ENCODE measurements around the gene SRGAP1.
"Not testable (repeated sequence)": the region's sequence is repeated elsewhere in the genome, so short reads cannot be mapped to it uniquely, and the experiment has no call there.

Gene SRGAP1

DNA sequence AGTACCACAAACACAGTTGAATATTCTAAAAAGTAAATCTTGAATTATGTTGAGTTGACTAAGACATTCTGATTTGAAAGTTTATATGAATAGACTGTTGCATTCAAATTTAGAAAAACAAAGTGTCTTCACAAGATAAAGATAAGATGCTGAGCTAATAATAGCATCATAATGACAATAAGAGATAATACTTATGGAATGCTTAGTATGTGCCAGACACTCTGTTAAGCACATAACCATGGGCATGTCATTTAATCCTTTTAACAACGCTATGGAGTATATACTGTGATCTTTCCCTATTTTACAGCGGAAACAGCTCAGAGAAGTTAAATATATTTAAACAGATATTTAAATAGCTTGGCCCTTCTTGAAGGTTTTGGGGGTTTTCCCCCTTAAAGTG lies 163.4 kb downstream of the SRGAP1 start:
- DNase-seq (ENCODE audit: low read depth), result no peak

DNA sequence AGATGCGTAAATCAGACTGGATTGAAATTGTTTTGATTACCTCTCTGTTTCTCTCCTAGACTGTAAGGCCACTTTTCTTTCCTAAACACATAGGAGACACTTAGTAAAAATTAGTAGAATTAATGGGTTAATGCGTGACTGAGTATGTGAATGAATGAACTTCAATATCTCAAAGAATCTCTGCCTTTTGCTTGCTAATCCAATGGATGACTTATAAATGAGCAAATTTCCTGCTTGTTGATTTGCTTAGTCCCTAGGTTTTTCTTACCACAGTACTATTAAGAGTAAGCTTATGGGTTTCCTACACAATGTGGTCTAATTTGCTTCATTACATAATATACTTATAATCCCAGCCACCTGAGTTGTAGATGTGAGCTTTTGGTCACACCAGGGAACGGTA lies 164.1 kb downstream of the SRGAP1 start:
- no peak for DNase-seq (ENCODE audit: low read depth)

DNA sequence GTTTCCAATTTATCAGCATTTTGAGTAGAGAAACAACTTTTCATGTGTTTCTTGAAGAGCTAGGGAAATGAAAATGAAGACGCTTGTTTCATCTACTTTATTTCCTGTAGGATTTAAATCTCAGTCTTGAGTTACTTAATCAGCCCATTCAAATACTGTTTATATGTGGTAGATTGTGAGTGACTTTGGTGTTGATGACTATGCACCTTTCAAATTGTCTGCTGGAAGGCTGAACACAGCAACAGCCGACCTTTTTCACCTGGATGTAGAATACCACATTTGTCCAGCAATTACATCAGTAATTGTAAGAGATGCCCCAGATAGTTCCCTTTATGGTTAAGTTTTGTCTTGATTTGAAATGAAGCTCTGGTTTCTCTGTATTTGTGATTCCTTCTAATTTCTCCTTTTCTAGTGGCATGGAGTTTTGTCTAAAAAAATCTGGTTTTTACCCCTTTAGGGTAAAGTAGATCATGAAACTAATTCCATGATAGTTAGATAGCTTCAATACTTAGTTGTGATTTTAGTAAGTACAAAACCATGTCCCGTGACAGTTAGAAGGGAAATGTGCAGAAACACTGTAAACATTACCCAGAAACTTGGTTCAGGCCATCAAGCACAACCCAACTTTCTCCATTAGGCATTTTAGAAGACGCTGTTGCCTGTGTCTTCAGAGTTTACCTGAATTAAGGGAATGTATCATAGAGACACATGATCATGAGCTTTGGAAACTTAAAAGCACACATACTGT lies 165.0 kb downstream of the SRGAP1 start:
- DNase-seq (ENCODE audit: low read depth), result no peak

DNA sequence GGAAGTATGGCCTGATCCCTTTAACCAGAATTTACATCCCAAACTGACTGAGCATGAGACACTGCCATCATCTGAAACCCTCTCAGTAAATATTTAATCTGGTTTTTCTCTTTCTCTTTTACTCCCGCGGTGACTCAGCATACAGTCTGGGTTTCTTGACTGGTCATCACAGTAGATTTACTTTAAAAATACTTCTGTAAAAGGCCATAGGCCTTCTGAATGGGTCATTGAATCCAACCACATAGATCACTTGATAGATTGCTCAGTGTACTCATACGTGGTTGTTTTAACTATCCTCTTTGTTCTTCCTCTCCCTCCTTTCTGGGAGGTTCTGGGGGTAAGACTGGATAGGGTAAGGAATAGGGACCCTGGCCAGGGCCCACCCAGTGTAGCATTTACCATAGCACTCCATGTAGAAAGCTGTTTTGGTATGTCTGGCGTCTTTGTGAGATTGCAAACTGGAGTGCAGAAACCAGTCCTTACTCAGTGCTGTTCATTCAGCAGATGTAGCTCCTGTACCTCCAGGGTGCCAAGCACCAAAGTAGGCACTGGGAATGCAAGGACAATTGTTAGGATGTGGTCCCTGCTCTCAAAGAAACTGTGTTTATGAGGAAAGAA lies 165.7 kb downstream of the SRGAP1 start:
- no peak for DNase-seq (ENCODE audit: low read depth)

DNA sequence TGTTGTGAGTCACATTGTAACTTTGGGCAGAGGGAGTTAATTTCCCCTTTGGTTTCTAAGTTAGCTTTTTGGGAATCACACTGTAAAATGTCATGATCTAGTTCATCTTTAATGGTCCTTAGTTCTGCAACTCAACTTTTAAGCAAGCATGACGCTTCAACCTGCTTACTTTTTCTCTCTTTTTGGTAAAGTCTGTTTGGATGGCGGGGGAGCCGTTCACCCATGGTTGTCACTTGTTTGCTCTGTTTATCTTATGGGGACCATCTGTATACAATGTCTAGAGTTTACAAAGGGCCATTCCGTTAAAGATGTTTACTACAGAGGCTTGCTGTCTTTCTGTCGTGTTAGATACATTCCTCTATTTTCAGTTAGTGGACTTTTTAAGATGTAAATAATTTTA lies 172.0 kb downstream of the SRGAP1 start:
- no peak for DNase-seq (ENCODE audit: low read depth)

DNA sequence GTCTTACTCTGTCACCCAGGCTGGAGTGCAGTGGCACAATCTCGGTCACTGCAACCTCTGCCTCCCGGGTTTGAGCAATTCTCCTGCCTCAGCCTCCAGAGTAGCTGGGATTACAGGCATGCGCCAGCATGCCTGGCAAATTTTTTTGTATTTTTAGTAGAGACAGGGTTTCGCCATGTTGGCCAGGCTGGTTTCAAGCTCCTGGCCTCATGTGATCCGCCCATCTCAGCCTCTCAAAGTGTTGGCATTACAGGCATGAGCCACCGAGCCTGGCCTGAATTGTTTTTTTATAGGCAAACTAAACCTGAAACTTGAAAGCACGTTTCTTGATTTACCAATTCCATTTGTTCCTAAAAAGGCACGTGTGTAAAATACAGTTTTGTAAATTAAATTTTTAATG lies 173.6 kb downstream of the SRGAP1 start:
- DNase-seq (ENCODE audit: low read depth), result not testable (repeated sequence)

DNA sequence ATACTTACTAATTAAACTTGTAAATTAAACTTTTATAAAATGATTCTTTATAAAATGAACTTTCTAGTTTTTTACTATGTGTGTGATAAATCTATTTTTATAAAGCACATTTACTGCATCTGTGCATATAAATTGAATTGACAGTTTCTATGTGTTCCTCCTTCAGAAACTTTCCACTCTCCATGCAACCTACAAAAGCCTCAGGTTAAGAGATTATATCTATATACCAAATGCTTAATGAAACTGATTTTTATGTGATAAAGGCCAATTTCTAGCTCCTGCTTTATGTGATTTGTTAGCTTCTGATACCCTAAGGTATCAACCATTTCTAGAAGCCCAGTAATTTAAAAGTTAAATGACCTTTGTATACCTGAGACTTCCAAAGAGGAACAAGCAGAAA lies 174.0 kb downstream of the SRGAP1 start:
- no peak for DNase-seq (ENCODE audit: low read depth)

DNA sequence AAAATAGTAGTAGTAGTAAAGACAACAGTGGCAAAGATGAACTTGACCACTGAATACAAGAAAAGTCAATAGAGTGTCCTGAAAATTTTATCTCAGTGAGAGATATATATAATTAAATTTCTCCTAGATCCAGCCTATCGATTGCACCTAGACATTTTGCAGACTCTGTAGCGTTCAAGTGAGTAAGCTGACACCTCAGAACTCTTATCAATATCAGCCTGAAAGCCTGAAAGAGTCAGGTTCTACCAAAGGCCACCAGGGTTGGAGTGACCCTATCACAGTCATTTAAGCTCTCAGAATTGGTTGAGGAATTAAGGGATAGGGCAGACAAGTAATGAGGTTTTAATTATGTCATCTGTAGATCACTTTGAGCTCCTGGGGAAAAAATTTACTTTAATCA lies 174.6 kb downstream of the SRGAP1 start:
- DNase-seq (ENCODE audit: low read depth), result no peak

DNA sequence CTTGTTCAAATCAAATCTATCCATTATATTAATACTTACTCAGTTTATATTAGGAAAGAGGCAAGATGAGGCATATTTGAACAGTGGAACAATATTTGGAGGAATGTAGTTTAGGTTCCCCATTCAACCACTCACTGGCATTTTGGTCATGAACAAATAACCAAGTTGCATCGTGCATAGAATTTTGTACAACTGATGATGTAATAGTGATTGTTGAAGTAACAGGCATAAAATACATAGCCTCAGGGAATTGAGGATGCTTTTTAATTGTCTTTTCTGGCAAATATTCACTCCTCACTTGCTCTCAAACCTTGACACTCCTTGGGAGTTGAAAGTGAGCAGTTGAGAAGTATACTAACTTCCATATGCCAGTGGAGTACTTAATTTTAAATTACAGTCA lies 175.2 kb downstream of the SRGAP1 start:
- DNase-seq (ENCODE audit: low read depth), result no peak

DNA sequence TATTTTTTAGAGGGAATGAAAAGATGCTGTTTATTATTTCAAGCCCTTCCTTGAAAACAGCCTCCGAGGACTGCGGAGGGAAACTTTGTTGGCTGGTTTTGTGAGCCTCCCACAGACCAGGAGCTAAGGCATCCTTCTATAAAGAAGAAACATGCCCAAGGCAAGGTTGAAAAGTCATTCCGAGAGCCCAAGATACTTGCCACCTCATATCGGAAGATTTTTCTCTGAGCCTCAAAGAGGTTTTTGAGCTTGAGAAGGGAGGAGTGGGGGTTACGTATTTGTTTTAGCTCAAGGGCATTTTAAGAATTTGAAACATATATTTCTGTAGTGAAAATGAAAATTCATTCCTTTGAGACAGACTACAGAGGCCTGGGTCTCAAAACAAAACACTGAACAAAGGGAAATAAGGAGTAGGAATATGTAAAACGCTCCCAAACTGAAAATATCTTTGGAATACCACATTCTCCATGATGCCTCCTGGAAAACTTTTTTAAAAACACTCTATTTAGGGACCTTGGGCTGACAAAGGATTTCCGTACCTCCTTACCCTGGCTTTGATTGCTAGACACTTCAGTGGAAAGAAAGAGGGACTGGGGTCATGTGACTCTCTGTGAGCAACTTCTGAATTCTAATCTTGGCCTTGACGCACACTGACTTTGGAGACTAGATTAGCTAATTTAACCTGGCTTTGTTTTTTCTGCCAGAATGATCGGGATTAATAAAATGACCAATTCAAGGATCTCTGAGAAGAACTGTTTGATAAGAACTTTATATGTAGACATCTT lies 180.9 kb downstream of the SRGAP1 start:
- no peak for DNase-seq (ENCODE audit: low read depth)

DNA sequence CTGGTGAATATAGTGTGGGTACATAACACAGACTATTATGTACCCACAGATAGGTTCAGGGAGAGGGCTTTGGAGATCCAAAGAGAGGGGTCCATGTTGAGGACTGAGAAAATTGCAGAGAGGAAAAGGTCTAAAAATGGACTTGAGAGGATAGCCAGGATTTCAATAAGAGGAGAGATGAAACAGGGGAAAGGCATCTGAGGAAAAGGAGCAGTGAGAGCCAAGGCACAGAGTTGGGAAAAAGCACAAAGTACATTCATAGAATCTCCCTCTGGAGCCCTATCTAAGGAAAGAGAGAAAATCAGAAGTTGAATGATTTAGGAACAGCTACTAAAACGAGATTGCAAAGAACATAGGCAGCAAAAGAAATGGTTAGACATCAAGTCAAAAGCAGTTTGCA lies 182.8 kb downstream of the SRGAP1 start:
- no peak for DNase-seq (ENCODE audit: low read depth)

DNA sequence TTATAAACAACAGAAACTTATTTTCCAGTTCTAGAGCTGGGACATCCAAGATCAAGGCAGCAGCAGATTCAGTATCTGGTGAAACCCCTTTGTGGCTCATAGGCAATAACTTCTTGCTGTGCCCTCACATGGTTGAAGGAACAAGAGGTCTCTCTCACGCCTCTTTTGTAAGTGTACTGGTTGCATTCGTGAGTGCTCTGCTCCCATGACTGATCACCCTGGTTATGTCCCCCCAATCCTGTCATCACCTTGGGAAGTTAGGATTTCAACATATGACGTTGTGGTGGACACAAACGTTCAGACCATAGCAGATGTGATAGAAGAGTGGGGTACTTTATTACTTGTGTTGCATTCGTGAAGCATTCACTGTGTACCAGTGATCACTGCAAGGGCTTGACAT lies 184.0 kb downstream of the SRGAP1 start:
- no peak for DNase-seq (ENCODE audit: low read depth)

DNA sequence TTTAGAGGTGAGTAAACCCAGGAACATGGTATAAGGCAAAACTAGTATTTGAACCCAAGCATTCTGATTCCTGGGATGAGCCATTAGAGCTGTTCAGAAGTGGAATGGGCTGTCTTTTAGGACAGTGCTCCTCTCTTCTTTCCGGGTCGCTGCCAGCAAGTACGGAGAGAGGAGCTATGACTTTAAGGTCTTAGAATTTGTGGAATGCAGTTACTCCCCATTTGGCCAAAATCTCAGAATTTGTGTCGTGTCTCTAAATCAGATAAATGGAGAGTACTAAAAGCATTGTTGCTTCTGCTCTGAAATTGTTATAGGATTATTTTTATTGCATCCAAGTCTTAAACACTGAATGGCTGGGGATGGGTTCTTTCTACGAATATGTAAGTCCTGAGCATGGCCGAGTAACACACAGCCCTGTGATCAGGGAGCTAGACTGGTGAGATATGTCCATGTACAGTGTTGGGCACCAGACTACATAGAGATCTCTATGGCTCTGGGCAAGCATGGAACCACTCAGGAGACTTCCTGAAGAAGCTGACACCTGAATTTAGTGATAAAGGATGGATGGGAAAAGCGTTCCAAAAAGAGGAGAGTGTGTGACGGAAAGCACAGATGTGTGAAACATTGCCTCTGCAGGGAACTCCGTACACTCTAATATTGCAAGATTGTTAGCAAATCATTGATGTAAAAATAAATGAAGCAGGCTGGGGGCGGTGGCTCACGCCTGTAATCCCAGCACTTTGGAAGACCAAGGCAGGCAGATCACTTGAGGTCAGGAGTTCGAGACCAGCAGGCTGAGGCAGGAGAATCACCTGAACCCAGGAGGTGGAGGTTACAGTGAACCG lies 184.7 kb downstream of the SRGAP1 start:
- no peak for DNase-seq (ENCODE audit: low read depth)

DNA sequence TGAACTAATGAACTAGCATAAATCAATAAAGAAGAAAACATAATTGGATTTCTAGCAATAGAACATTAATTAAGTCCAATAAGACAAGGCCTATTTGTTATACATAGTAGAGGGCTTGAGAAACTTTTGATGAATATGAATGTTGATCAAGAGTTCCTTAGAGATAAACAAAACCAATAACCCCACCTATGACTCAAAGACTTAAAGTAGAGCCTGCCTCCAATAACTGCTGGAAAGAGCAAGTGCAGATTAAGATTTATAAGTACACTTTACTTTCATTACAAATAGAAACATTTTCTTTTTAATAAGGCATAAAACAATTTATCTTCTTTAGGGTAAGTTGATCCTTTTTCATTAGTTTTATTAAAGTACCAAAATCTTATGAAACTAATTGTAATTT lies 185.7 kb downstream of the SRGAP1 start:
- no peak for DNase-seq (ENCODE audit: low read depth)

DNA sequence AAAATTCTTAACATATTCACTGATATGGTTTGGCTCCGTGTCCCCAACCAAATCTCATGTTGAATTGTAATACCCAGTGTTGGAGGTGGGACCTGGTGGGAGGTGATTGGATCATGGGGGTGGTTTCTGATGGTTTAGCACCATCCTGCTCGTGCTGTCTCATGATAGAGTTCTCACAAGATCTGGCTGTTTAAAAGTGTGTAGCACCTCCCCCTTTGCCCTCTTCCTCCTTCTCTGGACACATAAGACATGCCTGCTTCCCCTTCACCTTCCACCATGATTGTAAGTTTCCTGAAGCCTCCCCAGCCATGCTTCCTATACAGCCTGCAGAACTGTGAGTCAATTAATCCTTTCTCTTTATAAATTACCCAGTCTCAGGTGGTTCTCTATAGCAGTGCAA lies 189.6 kb downstream of the SRGAP1 start:
- not testable (repeated sequence) for DNase-seq (ENCODE audit: low read depth)

DNA sequence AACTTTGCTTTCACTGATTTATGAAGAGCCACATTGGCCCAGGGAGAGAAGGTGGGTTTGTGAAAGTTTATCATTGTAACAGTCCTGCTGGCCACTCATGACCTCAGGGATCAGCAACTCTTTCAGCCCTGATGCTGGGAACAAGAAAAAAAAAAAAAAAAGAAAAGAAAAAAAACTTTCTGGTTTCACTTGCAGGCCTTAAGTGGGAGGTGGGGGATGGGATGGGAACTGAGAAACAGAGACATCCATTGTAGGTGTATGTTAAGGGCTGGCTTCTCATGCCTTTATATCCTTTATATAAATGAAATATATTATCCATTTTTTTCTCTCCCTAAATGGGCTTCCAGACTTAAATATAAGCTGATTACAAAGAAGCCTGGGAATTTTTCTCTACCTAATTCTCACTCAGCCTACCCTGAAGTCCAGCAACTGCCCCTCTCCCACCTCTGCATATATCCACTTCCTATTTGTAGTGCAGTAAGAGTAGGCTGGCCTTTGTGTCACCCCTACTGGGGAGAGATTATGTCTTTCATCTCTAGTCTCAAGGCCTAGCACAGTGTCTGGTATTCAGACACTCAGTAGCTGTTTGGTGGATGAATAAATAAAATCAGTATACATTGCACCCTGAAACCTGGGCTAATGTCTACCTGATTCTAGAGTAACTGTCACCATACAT lies 190.5 kb downstream of the SRGAP1 start:
- DNase-seq (ENCODE audit: low read depth), result no peak

DNA sequence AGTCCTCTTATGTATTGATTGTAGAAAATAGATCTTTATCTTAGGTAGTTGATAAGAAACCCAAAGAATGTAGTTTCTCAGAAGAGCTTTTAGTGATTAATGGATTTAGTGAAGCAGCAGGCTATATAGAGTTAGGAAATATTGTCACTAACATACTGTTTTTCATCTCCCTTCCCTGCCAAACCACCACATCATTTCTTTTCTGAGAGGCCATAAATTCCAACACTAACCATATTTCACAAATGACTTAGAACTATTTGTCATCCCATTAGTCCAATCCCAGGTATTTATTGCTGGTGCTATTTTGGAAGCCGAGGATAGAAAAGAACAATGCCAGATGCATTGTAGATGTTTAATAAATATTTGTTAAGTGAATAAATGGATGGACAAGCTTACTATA lies 191.9 kb downstream of the SRGAP1 start:
- DNase-seq (ENCODE audit: low read depth), result no peak

DNA sequence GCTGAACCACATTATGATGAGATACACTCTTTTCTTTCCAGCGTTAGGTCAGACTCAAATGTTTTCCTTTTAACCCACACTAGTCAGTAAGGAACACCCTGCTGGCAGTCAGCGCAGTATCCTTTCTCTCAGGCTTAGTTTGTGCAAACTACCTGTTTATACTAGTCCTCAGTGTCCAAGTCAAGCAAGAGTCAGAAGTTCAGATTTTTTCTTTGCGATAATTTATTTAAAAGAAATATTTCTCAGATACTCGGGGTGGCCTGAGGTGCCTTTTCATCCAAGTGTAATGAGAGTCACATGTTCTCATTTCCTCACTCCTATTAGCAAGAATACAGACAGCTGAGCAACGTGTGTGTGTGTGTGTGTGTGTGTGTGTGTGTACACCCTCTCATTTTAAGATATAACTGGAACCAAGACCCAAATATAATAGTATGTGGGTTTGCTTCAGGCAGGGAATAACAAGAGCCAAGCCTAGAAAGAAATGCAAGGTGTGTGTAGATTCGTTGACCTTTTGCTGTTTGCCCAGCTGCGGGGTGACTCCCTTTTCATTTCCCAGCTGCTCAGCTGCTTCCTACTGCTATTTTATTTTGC lies 194.9 kb downstream of the SRGAP1 start:
- DNase-seq (ENCODE audit: low read depth), result no peak

DNA sequence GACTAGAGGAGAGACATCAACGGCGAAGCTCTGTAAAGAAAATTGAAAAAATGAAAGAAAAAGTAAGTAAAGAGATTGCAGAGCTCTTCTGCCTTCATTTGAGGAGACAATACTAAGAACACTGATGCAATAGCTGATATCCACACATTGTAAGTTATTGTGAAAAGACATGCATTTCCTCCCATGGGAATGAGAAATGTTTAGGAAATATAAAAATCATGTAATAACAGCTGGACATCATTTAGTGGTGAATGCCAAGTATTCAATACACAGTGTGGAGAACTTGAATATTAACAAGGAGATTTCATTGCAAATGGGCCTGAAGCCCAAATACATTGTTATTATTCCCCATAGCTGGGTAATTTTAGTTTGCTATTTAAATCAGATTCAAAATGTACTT lies 198.4 kb downstream of the SRGAP1 start:
- DNase-seq (ENCODE audit: low read depth), result no peak

DNA sequence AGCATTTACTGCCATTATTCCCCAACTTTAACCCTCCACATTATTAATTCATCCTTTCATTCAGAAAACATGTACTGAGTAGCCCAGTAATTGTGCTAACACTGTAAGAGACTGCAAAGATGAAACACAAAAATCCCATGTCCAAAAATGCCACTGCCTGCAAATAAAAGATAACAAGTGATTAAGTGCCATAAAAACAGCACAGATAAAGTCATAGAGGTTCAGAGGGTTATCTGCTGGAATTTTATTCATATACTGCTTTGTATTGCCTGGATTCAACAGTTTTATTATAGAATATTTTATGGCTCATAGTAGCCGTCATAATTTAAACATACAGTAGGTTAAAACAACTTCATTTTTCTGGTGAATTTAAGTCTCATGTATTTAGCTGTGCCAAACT lies 199.7 kb downstream of the SRGAP1 start:
- DNase-seq (ENCODE audit: low read depth), result no peak

DNA sequence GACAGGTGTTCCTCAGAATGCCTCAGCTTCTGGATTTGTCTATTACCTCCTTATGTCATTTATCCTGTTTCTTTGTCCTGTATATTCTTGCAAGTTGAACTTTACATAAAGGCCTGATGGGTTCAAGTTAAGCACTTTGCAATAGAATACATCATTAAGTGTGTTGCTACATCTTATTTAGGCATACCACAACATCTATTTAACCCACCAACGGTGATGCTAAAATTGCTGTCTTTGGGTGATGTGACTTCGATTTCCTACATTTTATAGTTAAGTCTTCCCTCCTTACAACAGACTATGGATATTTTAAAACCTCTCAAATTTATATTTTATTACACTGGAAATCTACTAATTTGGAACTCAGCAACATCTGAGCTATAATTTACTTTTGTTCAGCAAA lies 206.6 kb downstream of the SRGAP1 start:
- no peak for DNase-seq (ENCODE audit: low read depth)

Data from stimulated activated CD8-positive, alpha-beta memory T cell treated with anti-CD3 and anti-CD28 coated beads, Interleukin-15, amount 100 ng/mL, for 24 hours (primary cell).